Muscle of leg (tissue), 11 donors: ENCODE data around the gene TNNI2. TPM values are rescaled to one million over a fixed set of nuclear protein-coding genes. Genes with fewer than 3 reads are reported as not detected.
A peak's percentile ranks its signal among the peaks of the same experiment; 100 is the strongest.
"Not testable (repeated sequence)": the region's sequence is repeated elsewhere in the genome, so short reads cannot be mapped to it uniquely, and the experiment has no call there.

Experiments
- DNase-seq: peaks from one replicate; pipeline ENCODE4 v3.0.0; 2013
- H3K27ac ChIP-seq: one replicate; pipeline ENCODE4 v1.5.1; 2013; ENCODE audit warnings: mild to moderate bottlenecking, low read length, control low read depth
- H3K27me3 ChIP-seq: one replicate; pipeline ENCODE4 v1.6.1; 2013; ENCODE audit warnings: low read length; ENCODE audit not compliant: control insufficient read depth, insufficient read depth
- H3K36me3 ChIP-seq: one replicate; pipeline ENCODE4 v1.6.1; 2013; ENCODE audit warnings: low read length; ENCODE audit not compliant: control insufficient read depth, insufficient read depth
- H3K4me1 ChIP-seq: one replicate; pipeline ENCODE4 v1.6.1; 2013; ENCODE audit warnings: low read length; ENCODE audit not compliant: control insufficient read depth, insufficient read depth
- H3K4me3 ChIP-seq: one replicate; pipeline ENCODE4 v1.5.1; 2013; ENCODE audit warnings: low read length, control low read depth
- H3K9me3 ChIP-seq: replicated peaks from 2 replicates; pipeline ENCODE4 v1.6.1; 2013; ENCODE audit warnings: low read depth, low read length; ENCODE audit not compliant: control insufficient read depth
- WGBS: methylation state at CpG from one replicate; pipeline ENCODE4 v1.1.5; 2013; ENCODE audit warnings: missing lambda C conversion rate; ENCODE audit not compliant: insufficient coverage; 5-methylcytosine and 5-hydroxymethylcytosine counted together
- polyA plus RNA-seq, 8 donors: library from polyadenylated mRNA; unstranded; fragments of 120-200 nt; gene quantifications; one replicate each; pipeline versions ENCODE4 v1.2.1 to v1.2.3, GENCODE V29; 2013; ENCODE audit warnings: inconsistent platforms in 1 of 8, low replicate concordance in 1 of 8; ENCODE audit not compliant: insufficient read length in 8 of 8, insufficient read depth in 1 of 8
- total RNA-seq: library from RNA; stranded (reverse); fragments of 120-200 nt; gene quantifications from one replicate; pipeline ENCODE4 v1.2.4, GENCODE V29; 2013

The TNNI2 gene
- total and polyA plus RNA-seq, 9 donors, result 1,548 to 4,090 (median 3,133) TPM

DNA sequence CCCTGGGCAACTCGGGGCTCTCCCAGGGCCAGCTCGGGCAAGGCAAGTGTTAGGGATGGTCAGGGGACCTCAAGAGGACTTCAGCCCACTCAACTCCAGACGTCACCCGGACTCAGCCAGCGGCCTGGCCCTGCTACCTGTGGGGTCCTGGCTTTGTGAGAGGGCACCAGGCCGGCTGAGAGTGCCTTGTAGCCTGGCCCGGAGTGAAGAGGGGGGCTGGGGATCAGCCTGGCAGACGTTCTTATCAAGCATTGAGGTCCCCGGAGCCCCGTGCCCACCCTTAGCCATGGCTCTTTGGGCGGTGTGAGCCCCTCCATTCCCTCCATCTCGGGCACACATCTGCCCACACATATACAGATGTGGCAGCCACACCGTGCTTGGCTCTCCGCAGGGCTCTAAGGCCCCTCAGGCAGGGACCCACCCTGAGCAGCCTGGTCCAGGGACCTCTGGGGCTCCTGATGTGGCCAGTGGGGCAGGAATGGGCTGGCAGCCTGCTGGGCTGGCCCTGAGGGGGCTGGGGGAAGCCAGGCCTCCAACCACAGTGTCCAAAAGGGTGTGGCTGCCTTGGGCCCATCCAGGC lies 29.4 kb downstream of the TNNI2 start:
- Histone ChIP-seq H3K9me3 (no peaks in the 10 kb centered on the region), H3K27ac (no peak overlapping the region), H3K36me3 (no peaks in the 10 kb centered on the region), H3K4me3 (peak overlapping the region; percentile 34), H3K27me3 (no peaks in the 10 kb centered on the region), H3K4me1 (peaks cover 71% of the 10 kb centered on the region)
- 80% methylated on average over 10 of the region's 14 CpGs for WGBS
- no peak for DNase-seq

DNA sequence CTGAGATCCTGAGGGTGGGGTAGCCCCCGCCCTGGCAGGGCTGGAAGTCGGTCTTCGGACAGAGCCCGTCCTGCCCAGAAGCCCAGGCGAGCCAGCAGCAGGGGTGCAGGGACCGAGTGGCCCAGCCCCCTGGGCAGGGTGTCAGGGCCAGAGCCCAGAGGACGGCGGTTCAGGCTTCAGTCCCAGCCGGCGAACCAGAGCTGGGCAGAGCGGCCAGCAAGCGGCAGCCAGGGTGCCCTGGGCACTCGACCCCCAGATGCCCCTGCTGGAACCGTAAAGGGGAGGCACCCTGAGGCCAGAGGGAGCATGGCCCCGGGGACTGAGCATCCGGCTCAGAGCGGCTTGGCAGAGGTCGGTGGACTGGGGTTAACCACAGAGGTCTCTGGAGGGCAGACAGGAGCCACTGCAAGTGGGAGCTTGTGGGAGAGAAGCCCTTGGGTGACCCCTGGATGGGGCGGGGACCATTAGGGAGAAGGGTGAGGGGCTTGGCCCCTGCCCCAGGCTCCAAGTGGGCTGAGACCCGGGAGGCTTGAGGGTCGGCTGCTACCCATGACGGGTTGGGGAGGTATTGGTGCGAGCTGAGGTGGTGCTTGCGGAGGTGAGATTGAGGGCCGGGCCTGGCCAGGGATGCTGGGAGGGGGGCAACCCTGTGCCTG lies 30.0 kb downstream of the TNNI2 start:
- Histone ChIP-seq H3K4me1 (peaks cover 70% of the 10 kb centered on the region), H3K27ac (no peak overlapping the region), H3K9me3 (no peaks in the 10 kb centered on the region), H3K27me3 (no peaks in the 10 kb centered on the region), H3K36me3 (no peaks in the 10 kb centered on the region), H3K4me3 (peak overlapping the region; percentile 34)
- 73% methylated on average over 25 of the region's 25 CpGs for WGBS
- peak; percentile 52 for DNase-seq

DNA sequence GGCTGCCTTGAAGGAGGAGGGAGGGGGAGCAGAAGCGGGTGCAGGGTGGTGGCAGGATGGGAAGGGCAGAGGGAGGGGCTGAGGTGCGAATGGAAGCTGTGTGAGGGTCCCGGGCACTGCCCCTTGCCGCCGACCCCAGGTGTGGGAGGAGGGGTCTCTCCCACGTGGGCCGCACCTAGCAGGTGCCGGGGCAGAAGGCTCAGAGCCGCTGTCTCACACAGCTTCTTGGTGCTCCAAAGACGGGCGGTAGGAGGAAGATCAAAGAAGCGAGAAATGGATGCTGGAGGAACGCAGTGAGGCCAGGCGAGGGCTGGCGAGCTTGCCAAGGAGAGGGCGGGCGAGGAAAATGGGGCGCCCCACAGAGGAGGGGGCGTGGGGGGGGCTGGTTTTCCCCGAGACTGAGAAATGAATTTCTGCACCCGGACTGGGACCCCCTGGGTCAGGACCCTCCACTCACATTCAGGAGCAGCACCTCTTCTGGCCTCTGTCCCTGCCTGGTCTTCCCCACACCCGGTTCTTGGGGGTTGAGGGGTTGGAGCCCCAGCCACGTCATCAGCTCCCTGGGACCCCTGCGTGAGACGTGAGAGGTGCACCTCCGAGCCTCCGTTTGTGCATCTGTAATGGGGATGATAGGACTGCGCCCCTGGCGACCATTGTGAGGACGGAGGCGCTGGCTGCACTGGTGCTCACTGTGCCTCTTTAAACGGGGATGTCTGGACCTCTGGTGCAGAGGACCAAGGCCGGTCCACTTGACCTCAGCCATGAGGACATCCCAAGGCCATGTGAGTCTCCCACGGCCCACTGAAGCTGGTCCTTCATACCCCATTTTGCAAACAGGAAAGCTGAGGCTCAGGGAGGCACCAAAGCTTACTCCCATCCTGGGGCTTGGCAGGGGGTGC lies 30.9 kb downstream of the TNNI2 start:
- Histone ChIP-seq H3K36me3 (no peaks in the 10 kb centered on the region), H3K4me3 (peak overlapping the region; percentile 34), H3K4me1 (peaks cover 66% of the 10 kb centered on the region), H3K27me3 (no peaks in the 10 kb centered on the region), H3K9me3 (no peaks in the 10 kb centered on the region), H3K27ac (no peak overlapping the region)
- WGBS, result 64% methylated on average over 30 of the region's 34 CpGs
- DNase-seq, result no peak

GRCh38 chr11:1870326-1870696 lies 31.5 kb downstream of the TNNI2 start:
- Histone ChIP-seq H3K4me1 (peaks cover 66% of the 10 kb centered on the region), H3K27me3 (no peaks in the 10 kb centered on the region), H3K4me3 (peak overlapping the region; percentile 34), H3K9me3 (no peaks in the 10 kb centered on the region), H3K27ac (peak overlapping the region; percentile 35), H3K36me3 (no peaks in the 10 kb centered on the region)
- DNase-seq, result no peak
- 74% methylated on average over 9 of the region's 12 CpGs for WGBS

DNA sequence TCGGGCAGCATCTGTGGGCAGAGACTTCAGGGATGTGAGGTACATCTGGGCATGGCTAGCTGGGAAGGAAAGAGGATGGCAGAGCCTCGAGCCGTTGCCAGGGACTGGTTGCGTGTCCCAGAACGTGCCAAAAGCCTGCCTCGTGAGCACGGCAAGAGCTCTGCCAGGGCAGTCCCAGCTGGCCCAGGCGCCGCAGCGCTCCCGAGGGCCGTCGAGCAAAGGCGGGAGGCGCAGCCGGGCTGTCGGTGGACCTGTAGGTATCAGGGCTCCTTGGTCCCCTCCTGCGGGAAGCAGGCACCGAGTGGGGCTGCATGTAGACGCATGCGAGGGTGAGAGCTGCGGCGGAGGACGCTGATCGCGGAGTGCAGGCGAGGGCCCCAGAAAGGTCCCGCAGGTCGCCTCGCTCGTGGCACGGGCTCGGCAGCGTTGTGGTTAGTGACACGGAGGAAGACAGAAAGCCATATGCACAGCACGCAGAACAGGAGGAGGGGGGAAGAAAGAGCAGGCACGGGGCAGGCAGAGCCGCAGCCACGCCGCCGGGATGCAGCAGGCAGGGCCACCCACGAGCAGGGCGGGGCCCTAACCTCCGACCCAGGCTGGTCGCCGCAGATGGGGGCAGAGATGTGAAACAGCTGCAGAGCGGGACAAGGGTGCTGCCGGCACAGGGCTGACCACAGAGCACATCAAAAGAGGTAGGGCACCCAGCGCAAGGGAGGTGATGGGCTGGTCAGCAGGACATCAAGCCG lies 32.1 kb downstream of the TNNI2 start:
- peak overlapping the region; percentile 42 for H3K27ac ChIP-seq
- DNase-seq, result no peak
- no peaks in the 10 kb centered on the region for H3K36me3 ChIP-seq
- H3K4me3 ChIP-seq, result peak overlapping the region; percentile 34
- 39% methylated on average over 50 of the region's 50 CpGs for WGBS
- no peaks in the 10 kb centered on the region for H3K27me3 ChIP-seq
- H3K9me3 ChIP-seq, result no peaks in the 10 kb centered on the region
- peaks cover 71% of the 10 kb centered on the region for H3K4me1 ChIP-seq

DNA sequence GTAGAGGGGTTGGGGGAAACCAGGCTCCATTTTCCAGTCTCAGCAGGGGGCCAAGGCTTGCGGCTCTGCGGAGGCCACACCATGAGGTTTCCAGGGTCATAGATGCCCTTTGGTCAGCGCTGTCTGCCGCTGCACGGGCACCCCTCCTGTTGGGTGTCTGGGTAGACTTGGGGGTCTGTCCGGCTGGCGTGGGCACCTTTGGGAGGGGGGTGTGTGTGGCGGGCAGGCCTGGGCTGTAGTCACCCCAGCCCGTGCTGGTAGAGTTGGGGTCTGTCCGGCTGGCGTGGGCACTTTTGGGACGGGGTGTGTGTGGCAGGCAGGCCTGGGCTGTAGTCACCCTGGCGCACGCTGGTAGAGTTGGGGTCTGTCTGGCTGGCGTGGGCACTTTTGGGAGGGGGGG lies 32.8 kb downstream of the TNNI2 start:
- Histone ChIP-seq H3K4me3 (peak overlapping the region; percentile 34), H3K4me1 (peaks cover 76% of the 10 kb centered on the region), H3K27ac (peak overlapping the region; percentile 42), H3K9me3 (no peaks in the 10 kb centered on the region), H3K36me3 (no peaks in the 10 kb centered on the region), H3K27me3 (no peaks in the 10 kb centered on the region)
- no peak for DNase-seq
- 88% methylated on average over 12 of the region's 15 CpGs for WGBS

DNA sequence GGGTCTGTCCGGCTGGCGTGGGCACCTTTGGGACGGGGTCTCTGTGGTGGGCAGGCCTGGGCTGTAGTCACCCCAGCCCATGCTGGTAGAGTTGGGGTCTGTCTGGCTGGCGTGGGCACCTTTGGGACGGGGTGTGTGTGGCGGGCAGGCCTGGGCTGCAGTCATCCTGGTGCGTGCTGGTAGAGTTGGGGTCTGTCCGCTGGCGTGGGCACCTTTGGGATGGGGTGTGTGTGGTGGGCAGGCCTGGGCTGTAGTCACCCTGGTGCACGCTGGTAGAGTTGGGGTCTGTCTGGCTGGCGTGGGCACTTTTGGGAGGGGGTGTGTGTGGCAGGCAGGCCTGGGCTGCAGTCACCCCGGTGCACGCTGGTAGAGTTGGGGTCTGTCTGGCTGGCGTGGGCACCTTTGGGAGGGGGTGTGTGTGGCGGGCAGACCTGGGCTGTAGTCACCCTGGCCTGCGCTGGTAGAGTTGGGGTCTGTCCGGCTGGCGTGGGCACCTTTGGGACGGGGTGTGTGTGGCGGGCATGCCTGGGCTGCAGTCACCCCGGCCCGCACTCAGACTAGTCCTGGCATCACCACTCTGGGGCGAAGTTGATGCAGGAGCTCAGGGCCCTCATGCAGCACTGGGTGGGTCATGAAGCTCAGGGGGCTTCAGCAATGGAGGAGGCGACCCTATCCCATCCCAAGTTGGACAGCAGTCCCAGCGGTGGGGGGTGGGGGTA lies 33.6 kb downstream of the TNNI2 start:
- H3K4me3 ChIP-seq, result no peak overlapping the region

DNA sequence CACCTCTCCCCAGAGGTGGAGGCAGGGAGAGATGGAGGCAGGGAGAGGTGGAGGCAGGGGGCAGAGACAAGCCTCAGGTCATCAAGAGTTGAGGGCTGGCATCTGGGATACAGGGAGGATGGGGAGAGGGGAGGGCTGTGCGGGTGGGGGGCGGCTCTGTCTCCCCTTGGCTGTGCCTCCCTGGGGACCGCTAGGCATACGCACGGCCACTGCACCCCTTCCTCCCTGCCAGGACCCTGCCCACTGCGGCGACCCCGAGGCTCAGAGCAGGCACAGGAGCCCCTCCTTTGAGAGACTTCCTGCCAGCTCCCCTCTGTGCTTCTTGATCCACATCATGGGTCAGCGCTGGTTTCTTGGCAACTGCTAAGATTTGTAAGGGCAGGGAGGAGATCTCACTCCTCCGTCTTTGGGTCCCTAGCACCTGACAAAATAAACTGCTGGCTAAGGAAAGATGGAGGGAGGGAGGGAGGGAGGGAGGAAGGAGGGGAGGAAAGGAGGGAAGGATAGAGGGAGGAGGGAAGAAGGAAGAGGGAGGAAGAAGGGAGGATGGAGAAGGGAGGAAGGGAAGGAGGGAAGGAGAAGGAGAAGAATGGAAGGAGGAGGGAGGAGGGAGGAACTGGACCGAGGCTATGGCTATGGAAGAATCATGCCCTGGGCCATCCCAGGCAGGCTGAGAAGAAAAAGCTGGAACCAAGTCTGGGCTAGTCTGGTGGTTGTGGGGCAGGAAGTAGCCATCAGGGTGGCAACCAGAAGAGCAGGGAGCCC lies 34.4 kb downstream of the TNNI2 start:
- DNase-seq, result peak; percentile 87
- no peaks in the 10 kb centered on the region for H3K27me3 ChIP-seq
- WGBS, result 13% methylated on average over 8 of the region's 11 CpGs
- H3K36me3 ChIP-seq, result no peaks in the 10 kb centered on the region
- no peak overlapping the region for H3K4me3 ChIP-seq
- no peaks in the 10 kb centered on the region for H3K9me3 ChIP-seq
- peaks cover 77% of the 10 kb centered on the region for H3K4me1 ChIP-seq
- H3K27ac ChIP-seq, result peak overlapping the region; percentile 62

More for the DNA sequence above, 33.6 kb downstream of the TNNI2 start:
- Histone ChIP-seq H3K4me1 (peaks cover 76% of the 10 kb centered on the region), H3K27ac (peak overlapping the region; percentile 51), H3K36me3 (no peaks in the 10 kb centered on the region), H3K27me3 (no peaks in the 10 kb centered on the region), H3K9me3 (no peaks in the 10 kb centered on the region)
- 83% methylated on average over 17 of the region's 25 CpGs for WGBS
- DNase-seq, result no peak

- not testable (repeated sequence) for H3K4me3 ChIP-seq, H3K27me3 ChIP-seq, DNase-seq, H3K9me3 ChIP-seq, H3K36me3 ChIP-seq
- Histone ChIP-seq H3K4me1 (peaks cover 77% of the 10 kb centered on the region), H3K27ac (peak overlapping the region; percentile 62)
- 83% methylated on average over 17 of the region's 17 CpGs for WGBS
Observed at GRCh38 chr11:1873813-1874150, 35.0 kb downstream of the TNNI2 start.
